NAMALWA (cell line): Measurements from ENCODE around the gene GID4.
"Not testable (repeated sequence)": the region's sequence is repeated elsewhere in the genome, so short reads cannot be mapped to it uniquely, and the experiment has no call there.

Experiments used
- DNase-seq: peaks from one replicate; pipeline ENCODE4 v3.0.0-alpha.2; 2015; ENCODE audit warnings: low spot score

Gene GID4

DNA sequence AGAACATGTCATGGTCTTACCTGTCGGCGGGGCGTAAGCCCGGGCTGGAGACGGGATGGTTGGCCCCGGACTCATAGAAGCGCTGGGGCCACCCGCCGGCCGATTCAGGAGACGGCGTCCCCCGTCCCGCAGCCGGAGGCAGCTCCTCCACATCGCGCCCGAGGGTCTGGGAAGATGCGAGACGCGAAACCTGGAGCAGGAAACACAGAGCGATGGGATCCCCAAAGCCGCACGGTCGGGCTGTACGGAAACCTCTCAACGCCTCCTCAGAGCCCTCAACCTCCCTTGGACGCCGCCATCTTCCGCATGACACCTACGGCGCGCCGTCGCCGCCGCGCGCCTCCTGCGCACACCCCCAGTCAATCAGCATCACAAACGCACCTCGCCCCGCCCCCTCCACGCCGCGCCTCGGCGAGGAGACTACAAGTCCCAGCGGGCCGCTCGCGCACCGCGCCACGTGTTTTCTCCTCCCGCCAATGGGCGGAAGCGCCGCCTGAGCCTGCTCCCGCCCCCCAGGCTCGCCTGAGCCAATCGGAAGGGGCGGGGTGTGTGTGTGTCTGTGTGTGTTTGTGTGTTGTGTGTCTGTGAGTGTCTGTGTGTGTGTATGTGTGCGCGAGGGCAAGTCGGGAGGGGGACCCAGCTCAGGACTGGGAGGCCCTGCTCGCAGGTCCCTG lies at the start of gene GID4, which contains the start of gene ATPAF2:
TSS of gene GID4 (plus strand) at position 548 of the 674 bp plus-strand sequence. CDS start at position 605, 57 bp downstream.
TSS of gene ATPAF2 (minus strand) at position 308 of the 674 bp plus-strand sequence. CDS start at position 153, 155 bp downstream.
- peak; percentile 96 for DNase-seq

DNA sequence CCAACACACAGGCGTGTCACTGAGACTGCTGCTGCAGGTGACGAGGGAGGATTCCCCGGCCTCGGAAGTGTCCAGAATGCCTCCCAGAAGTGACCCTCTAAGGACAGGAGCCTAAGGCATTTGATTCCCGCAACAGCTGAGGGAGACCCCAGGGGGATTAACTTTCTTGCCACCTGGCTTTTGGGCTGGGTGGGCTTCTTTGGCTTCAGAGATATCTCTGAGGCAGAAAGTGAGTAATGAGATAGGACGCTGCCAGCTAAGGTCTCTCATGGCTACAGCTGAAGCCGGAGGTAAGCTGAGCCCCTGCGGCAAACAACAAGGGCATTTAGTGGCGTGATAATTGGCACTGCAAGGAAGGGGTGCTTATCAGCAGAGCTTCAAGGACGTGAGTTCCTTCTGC lies 49.6 kb upstream of the GID4 start:
- DNase-seq, result no peak

DNA sequence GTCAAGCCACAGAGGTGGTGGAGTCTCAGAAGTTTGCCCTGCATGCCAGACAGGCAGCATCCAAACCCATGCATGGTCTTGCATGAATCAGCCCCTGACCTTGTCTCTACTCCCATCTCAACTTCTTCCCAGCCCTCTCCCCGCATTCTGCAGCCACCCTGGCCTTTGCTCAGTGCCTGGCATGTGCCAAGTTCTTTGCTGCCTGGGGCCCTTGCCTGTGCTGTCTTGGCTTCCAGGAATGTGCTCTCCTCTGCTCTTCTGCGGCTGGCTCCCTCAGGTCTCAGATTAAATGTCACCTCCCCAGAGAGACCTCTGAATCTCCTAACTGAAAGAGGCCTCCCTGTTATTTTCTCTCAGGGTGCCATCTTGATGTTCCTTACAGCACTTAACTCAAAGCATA lies 48.9 kb upstream of the GID4 start:
- DNase-seq, result no peak

DNA sequence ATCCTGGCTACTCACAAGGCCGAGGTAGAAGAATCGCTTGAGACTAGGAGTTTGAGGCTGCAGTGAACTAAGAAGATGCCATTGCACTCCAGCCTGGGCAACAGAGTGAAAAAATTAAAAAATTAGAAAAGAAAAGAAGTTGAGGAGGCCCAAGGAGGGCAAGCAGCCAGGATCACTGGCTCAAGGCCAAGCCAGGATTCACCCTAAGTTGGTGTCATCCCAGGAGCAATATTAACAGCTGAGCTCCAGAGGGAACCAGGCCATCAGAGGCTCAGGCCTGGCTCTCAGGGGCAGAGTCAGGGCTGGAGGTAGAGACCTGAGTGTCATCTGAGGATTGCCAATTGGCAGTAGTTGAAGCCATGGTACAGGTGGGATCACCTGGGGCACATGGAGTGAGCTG lies 45.8 kb upstream of the GID4 start:
- no peak for DNase-seq

- DNase-seq, result no peak
Measured at GRCh38 chr17:17993852-17994251, 45.4 kb upstream of the GID4 start.

GRCh38 chr17:17994271-17995069 lies 44.7 kb upstream of the GID4 start:
- peak; percentile 30 for DNase-seq

GRCh38 chr17:17995887-17996286 lies 43.3 kb upstream of the GID4 start:
- not testable (repeated sequence) for DNase-seq

DNA sequence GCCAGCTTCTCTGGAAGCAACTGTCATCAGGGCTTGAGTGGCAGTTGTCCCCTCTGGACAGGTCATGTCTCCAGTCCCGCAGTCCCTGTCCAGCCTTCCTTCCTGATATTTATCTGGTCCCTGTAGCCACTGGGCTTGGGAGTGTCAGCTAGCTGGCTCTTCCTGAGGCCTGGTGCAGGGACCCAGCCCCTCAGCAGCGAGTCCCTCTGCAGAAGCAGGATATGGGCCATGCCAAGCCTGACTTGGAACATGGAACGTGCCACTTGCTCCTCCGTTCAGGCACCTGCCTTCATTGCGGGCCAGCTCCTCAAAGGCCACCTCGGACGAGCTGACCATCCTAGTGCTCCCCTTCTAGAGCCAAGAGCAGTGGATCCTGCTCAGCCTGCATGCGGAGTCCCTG lies 40.3 kb upstream of the GID4 start:
- no peak for DNase-seq

DNA sequence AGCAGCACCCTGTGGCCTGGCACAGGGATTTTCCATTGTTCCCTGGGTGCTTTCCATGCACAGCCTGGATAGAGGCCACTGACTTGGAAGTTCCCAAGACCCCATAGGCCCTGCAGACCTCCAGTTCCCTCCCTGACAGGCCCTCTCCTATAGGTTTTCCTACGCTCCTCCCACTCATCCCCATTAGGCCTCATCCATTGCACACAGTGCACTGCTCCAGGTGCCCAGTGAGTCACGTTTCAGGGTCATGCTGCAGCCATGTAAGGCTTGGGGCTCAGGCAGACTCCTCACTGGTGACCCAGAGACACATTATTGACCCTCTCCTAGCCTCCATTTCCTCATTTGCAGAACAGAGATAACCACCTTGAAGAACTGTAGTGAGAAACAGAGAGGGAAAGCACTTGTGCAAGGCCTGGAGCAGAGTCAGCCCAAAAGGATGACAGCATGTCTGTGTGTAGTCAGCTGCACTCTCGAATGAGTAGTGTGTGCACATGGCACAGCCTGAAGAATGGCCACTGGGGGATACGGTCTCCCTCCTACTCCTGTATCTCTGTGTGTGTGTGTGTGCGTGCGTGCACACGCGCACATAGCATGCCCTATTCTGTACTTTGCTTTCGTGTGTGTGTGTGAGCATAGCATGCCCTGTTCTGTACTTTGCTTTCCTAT lies 39.7 kb upstream of the GID4 start:
- no peak for DNase-seq

- no peak for DNase-seq
Measured at GRCh38 chr17:18000030-18000408, 39.2 kb upstream of the GID4 start.

GRCh38 chr17:18002171-18002570 lies 37.0 kb upstream of the GID4 start:
- DNase-seq, result no peak

GRCh38 chr17:18004345-18004744 lies 34.9 kb upstream of the GID4 start:
- DNase-seq, result no peak

- DNase-seq, result no peak
Measured at GRCh38 chr17:18004884-18005305, 34.3 kb upstream of the GID4 start.

GRCh38 chr17:18005496-18005895 lies 33.7 kb upstream of the GID4 start:
- DNase-seq, result no peak

DNA sequence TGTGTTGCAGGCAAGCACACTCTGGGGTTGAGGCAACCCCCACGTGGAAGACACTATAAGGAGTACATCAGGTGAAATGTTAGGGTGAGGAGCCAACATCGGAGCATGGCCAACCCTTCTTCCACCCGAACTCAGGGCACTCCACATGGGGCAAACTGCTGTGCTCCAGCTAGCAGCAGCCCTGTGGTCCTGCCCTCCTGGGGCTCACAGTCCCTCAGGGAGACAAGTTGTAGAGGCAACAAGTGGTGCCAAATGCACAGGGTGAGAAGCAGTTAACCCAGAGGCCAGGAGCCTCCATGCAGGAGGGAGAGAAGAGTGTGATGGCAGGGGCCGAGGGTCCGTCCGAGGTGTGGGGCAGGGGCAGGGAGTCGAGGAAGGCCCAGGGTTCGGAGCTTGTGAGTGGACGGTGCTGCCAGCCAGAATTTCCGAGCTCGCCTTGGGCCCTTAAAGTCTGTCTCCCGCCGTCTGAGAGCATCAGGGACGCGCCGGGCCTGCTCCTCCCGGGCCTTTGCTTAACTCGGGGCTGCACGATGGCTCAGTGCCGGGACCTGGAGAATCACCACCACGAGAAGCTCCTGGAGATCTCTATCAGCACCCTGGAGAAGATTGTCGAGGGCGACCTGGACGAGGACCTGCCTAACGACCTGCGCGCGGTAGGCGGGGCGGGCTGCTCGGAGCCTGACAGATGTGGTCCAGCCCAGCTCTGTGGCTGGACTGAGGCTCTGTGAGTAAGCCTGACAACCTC lies 32.5 kb upstream of the GID4 start:
- DNase-seq, result no peak

GRCh38 chr17:18008496-18009268 lies 30.5 kb upstream of the GID4 start:
- no peak for DNase-seq

- no peak for DNase-seq
Measured at GRCh38 chr17:18009609-18010420, 29.4 kb upstream of the GID4 start.

DNA sequence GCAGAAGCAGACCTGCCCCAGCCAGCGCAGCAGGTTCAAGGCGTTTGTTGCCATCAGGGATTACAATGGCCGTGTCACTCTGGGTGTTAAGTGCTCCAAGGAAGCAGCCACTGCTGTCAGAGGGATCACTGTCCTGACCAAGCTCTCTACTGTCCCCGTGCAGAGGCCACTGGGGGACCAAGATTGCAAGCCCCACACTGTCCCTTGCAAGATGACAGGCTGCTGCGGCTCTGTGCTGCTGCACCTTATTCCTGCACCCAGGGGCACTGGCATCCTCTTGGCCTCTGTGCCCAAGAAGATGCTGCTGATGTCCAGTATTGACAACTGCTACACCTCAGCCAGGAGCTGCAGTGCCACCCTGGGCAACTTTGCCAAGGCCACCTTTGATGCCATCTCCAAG lies 27.9 kb upstream of the GID4 start:
- no peak for DNase-seq

- no peak for DNase-seq
Measured at GRCh38 chr17:18014006-18014405, 25.2 kb upstream of the GID4 start.

GRCh38 chr17:18015593-18015992 lies 23.6 kb upstream of the GID4 start:
- no peak for DNase-seq

DNA sequence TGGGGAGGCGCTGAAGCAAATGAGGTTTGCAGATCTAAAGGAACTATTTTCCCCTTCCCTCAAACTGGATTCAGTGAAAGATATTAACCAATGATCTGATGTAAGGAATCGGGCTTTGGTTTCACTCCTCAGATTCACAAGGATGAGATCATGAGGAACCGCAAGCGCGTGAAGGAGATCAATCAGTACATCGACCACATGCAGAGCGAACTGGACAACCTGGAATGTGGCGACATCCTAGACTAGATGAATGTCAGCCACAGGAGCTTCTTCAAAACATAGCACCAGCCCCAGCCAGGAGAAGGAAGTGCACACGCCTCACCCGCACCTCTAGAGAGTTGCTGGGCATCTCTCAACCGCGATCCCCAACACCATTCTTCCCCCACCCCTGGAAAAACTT lies 22.8 kb upstream of the GID4 start:
- DNase-seq, result no peak
